Measurements from ENCODE around the gene CDH16. TPM values are rescaled to one million over a fixed set of nuclear protein-coding genes. Genes with fewer than 3 reads are reported as not detected.

The CDH16 gene
- total and polyA plus RNA-seq, 2 donors (not counting 3 experiments of a cell fraction or from before 2014, with no cell fraction given), result not detected

DNA sequence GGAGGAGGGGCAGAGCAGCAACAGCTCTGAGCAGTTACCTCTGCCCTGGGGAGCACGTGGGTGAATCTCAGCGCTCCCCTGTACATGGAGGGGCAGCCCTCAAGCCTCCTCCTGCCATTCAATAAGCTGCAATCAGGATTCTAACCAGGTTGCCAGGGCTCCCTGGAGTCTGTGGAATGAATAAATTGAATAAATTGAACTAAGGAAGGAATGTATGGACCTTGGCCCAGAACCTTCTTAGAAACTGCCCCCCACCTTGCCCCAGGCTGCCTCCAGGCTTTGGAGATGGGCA lies 1.6 kb upstream of the CDH16 start:
- no TSS peak for BruUV-seq (replicated peaks)
- ChIA-PET CTCF (interaction anchor here (1.5 to 5.2 kb wide), 4 partner anchors 8 to 36 kb away, joined by 3 to 25 read pairs (median 14); no protein-coding TSS in a partner anchor), POLR2A (no interaction called here)
- H4K20me1 ChIP-seq (replicated peaks; ENCODE audit: control insufficient read depth, extremely low read depth, insufficient read depth, low read length), result no peaks in the 10 kb centered on the region
- no peak overlapping the region for H3K4me3 ChIP-seq (replicated peaks in 1 of 3; ENCODE audit: insufficient read depth in 1 of 3, low read depth in 1 of 3, low read length in 3 of 3)
- H3K27ac ChIP-seq (ENCODE audit: insufficient read depth, low read depth, low read length), result no peak overlapping the region
- TF ChIP-seq JUN (IDR thresholded peaks at IDR 0.05; ENCODE audit: borderline replicate concordance, insufficient read depth, insufficient read length, low read depth), result no peak
- TF ChIP-seq FOS (IDR thresholded peaks at IDR 0.05; ENCODE audit: borderline replicate concordance, insufficient read depth, low read length), result no peak
- no peak for TF ChIP-seq MYC (IDR thresholded peaks at IDR 0.05; ENCODE audit: low read depth, low read length)
- no peak for TF ChIP-seq EZH2 (IDR thresholded peaks at IDR 0.05; ENCODE audit: borderline replicate concordance, low read depth, low read length, severe bottlenecking)
- TF ChIP-seq POLR2A (IDR thresholded peaks at IDR 0.05; ENCODE audit: low read depth, low read length), result no peak
- TF ChIP-seq, protein P1, sequence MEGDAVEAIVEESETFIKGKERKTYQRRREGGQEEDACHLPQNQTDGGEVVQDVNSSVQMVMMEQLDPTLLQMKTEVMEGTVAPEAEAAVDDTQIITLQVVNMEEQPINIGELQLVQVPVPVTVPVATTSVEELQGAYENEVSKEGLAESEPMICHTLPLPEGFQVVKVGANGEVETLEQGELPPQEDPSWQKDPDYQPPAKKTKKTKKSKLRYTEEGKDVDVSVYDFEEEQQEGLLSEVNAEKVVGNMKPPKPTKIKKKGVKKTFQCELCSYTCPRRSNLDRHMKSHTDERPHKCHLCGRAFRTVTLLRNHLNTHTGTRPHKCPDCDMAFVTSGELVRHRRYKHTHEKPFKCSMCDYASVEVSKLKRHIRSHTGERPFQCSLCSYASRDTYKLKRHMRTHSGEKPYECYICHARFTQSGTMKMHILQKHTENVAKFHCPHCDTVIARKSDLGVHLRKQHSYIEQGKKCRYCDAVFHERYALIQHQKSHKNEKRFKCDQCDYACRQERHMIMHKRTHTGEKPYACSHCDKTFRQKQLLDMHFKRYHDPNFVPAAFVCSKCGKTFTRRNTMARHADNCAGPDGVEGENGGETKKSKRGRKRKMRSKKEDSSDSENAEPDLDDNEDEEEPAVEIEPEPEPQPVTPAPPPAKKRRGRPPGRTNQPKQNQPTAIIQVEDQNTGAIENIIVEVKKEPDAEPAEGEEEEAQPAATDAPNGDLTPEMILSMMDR (IDR thresholded peaks at IDR 0.05; ENCODE audit: extremely low read depth in 1 of 2, insufficient read depth in 1 of 2, low read depth in 1 of 2, low read length in 2 of 2), result no peak
- TF ChIP-seq, protein P2, sequence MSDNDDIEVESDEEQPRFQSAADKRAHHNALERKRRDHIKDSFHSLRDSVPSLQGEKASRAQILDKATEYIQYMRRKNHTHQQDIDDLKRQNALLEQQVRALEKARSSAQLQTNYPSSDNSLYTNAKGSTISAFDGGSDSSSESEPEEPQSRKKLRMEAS (IDR thresholded peaks at IDR 0.05; ENCODE audit: insufficient read depth, insufficient read length), result no peak
- TF ChIP-seq GATA2 (IDR thresholded peaks at IDR 0.05; ENCODE audit: insufficient read depth, insufficient read length, low read depth, low read length), result no peak
- H3K4me2 ChIP-seq (ENCODE audit: insufficient read depth, low read length), result no peak overlapping the region
- peaks cover 29 to 31% of the 10 kb centered on the region in 2 experiments for H3K27me3 ChIP-seq (ENCODE audit: control insufficient read depth in 2 of 2, insufficient read depth in 2 of 2, low read length in 2 of 2)
- H2AFZ ChIP-seq (ENCODE audit: low read depth, low read length), result no peak overlapping the region
- no peaks in the 10 kb centered on the region for H3K79me2 ChIP-seq (ENCODE audit: control insufficient read depth, insufficient read depth, low read length)
- H3K36me3 ChIP-seq (ENCODE audit: control insufficient read depth in 2 of 2, extremely low read depth in 1 of 2, insufficient read depth in 2 of 2, low read length in 2 of 2), result no peaks in the 10 kb centered on the region
- FAIRE-seq (no peak), DNase-seq (ENCODE audit: low read depth, low spot score) (no peak)
- no peaks in the 10 kb centered on the region for H3K9me1 ChIP-seq (replicated peaks; ENCODE audit: control insufficient read depth, extremely low read depth, insufficient read depth, low read length)
- dilution Hi-C loops (cut with MboI; ENCODE audit: extremely low pct_ligation_motif_present, low sequenced_read_pairs), result no loop called here
- peaks cover 2% of the 10 kb centered on the region for H3K4me1 ChIP-seq (ENCODE audit: control insufficient read depth, extremely low read depth, insufficient read depth, low read length)
- no peaks in the 10 kb centered on the region for H3K9me3 ChIP-seq (replicated peaks; ENCODE audit: control insufficient read depth, insufficient read depth, low read length)
- H3K9ac ChIP-seq (replicated peaks; ENCODE audit: extremely low read depth, insufficient read depth, low read length), result no peak overlapping the region
- intact Hi-C loops (cut with micrococcal nuclease), result no loop called here
